Cortex of kidney (tissue), 1 donor: ENCODE data around the gene ANKRD44.
"Not testable (repeated sequence)": the region's sequence is repeated elsewhere in the genome, so short reads cannot be mapped to it uniquely, and the experiment has no call there.

Experiments used
- DNase-seq: peaks from one replicate; lab custom pipeline; 2025; lab: John Stamatoyannopoulos, UW

ANKRD44 gene

DNA sequence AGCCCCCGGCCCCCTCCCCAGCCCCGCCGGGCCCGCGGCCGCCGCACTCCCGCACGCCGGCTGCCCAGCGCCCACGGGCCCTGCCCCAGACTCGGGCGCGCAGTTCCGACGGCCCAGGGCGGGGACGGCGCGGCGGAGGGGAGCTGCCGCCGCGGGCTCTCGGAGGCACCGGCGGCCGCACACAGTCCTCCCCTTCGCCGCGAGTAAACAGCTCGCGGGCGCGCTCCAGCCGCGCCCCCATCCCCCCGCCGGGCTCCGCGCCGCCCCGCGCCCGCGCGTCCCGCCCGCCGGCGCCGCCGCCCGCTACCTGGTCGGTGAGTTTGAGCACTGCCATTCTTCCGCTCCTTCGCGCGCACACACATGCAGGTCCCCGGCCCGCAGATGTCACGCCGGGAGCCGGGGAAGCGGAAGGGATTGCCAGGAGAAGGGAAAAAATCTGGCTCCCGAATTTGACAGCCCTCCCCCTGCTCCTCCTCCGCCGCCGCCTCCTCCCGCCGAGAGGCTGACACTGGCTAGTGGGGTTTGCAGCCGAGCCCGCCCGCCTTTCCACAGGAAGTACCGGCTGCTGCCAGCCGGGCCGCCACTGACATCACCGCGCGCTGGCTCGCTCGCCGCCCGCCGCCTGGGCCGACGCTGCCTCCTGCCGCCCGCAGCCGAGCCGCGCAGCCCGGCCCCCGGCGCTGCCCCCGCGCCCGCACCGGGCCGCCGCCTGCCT lies at the start of gene ANKRD44:
Gene ANKRD44 (minus strand): TSS at position 510 of the 715 bp plus-strand sequence. CDS start 176 bp downstream, at position 334.
- DNase-seq, result peak; percentile 14

DNA sequence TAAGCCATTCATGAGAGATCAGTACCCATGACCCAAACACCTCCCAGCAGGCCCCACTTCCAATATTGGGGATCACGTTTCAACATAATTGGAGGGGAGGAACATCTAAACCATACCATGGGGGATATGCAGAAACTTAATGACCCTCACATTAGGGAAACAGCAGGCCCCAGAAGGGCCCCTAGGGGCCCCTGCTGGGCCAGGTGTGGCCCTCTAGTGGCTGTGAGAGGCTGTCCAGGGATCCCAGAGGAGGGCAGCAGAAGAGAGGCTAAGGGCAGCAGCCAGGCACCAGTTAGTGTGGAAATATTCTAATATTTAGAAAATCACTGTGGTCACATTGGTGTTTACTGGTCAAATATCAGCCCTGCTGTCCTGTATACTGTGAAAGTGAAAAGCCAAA lies 49.3 kb upstream of the ANKRD44 start:
- DNase-seq, result no peak

DNA sequence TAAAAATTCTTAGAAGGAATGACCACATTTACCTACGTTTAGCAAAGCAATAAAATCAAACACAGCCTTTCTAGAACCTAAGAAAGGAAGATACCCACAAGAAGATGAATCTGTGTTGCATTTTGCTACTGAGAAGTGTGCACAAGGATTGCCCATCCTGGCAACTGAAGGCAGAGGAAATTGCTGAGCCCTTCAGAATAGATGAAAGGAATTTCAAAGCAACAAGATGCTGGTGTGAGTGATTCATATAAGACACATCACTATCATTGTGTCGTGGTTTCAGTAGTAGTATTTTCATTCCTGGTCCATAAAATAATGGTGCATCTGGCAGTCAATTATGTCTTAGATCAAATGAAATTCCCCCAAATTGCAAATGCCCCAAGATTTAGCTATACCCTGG lies 48.4 kb upstream of the ANKRD44 start:
- DNase-seq, result no peak

DNA sequence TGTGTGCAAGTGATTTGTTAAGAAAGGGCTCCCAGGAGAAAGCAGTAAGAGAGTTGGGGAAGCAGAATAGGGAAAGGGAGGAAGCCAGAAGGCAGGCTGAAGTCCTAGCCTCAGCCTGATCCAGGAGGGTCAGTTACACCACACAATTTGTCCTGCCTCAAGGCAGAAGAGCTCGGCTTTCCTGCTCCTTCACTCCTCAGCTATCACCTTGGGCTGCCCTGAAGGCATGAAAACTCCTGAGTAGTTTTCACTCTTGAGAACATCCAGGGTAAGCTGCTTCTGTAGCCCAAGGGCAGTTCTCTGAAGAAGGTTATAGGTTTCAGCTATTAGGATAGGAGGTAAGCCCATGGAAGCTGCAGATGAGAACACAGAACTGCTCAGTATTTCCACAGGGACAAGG lies 47.4 kb upstream of the ANKRD44 start:
- DNase-seq, result no peak

DNA sequence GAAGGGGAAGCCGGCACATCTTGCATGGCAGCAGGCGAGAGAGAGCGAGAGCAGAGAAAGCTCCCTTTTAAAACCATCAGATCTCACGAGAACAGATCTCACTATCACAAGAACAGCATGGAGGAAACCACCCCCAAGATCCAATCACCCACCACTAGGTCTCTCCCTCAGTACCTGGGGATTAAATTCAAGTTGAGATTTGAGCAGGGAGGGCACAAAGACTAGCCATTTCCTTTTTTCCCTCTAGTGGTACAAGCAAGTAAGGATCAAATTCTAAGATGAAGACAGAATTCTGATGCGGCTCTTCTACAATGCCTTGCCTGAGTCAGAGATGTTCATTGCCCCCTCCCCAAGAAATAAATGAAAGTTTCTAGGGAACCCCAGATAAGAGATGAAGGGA lies 45.6 kb upstream of the ANKRD44 start:
- no peak for DNase-seq

DNA sequence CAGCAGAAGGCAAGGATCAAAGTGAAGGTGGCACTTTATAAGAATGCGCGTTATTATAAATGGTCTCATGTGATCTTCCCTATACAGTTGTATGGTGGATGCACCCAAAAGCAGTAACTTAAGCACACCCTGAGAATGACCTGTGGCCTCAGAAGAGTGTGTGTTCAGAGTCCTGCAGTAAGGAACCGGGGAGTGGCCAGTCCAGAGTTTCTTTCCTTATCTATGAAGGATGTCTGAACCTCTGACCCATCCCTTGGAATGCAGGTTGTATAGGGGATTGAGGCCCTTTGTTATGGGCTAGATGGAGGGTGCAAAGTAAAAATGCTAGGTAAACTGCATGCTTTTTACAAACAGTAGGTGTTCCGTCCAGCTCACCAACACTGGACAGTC lies 43.6 kb upstream of the ANKRD44 start:
- no peak for DNase-seq

DNA sequence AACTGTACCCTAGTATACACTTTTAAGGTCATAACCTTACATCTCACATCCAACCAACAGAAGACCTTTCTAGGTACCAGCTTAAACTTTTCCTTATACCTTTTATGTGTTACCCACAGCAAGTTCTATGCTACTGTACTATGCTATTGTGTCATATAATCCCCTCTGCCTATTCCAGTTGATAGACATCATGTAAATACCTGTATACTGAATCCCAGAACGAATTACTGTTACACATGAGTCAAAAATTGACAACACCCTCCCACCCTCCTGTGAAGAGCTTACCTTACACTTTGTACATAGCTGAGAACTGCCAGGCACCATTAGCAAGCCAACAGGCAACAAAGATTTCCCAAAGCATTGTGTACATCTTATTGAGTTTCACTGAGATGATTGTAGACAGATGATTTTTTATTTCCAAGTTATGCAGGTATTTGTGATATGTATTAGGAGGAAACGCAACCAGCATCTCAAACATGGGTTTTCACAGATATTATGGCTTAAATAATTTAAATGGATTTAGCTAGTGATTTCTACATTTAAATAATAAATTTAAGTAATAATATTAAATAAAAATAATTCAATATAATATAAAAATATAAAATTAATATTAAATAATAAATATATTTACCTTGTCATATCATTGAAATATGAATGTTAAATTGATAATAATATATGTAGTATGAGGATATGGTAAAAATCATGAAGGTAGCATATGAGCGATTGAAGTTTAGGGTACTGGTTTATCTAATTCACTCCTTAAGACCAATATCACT lies 43.0 kb upstream of the ANKRD44 start:
- DNase-seq, result no peak

DNA sequence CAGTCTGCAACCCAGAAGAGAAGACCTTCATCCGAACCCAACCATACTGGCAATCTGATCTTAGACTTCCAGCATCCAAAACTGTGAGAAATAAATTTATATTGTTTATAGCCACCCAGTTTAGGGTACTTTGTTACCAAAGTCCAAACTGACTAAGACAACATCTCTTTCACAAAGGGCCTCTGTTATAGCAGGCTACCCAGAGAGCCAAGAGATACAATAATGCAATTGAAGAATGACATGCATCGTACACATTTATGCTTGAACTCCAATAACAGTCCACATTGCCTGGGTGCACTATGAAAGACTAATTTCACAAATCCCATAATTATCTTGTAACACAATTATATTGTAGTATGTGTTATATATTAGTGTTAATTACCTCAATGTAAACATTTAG lies 39.1 kb upstream of the ANKRD44 start:
- no peak for DNase-seq

DNA sequence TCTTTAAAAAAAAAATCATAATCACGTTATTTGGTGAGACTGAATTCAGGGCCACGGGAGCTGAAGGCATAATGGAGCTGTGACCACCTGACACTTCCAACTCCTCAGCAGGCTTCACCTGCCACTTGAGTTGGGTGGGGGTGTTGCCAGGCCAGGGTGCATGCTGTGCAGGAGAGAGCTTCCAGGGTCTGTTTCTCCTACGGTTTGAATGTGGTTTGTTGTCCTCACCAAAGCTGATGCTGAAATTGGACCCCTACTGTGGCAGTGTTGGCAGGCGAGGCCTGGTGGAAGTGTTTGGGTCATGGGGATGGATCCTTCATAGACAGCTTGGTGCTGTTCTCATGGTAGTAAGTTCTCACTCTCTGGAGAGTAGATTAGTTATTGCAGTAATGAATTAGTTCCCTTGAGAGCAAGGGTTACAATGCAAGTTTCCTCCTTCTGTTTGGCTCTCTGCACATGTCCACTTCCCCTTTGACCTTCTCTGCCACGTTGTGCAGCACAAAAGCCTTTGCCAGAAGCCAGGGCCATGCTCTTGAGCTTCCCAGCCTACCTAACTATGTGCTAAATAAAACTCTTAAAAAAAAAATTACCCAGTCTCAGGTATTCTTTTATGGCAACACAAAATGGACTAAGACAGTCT lies 38.3 kb upstream of the ANKRD44 start:
- DNase-seq, result no peak

DNA sequence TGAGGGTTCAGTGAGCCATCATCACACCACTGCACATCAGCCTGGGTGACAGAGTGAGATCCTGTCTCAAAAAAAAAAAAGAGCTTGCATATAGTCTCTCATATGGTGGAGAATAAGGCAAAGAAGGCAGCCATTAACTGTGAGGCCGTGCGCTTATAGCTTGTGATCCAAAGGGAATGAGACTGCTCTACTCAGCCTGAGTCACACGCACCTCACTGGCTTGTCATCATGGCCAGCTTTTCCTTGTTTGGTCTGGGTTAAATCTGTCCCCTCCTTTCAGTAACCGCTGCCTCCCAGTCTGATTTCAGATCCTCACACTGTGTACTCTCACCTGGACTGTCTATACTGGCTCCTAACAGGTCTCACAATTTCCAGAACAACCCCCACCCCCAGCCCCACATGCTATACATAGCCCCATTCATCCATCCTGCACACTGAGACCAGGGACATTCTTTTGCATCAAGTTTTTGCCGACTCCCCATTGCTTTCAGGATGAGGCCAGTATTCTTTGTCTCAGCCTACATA lies 35.3 kb upstream of the ANKRD44 start:
- no peak for DNase-seq

DNA sequence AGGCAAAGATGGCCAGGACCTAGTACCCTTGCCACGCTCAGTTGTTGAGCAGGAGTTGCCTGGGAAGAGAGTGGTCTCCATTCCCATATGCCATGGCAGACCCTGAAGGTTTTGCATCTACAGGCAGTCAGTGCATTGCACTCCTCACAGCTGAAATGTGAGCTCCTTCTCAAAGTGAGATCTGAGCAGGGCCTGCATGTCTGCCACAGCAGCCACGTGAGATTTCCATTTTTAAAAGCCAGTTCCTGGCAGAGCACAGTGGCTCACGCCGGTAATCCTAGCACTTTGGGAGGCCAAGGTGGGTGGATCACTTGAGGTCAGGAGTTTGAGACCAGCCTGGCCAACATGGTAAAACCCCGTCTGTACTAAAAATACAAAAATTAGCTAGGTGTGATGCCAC lies 33.4 kb upstream of the ANKRD44 start:
- DNase-seq, result not testable (repeated sequence)

DNA sequence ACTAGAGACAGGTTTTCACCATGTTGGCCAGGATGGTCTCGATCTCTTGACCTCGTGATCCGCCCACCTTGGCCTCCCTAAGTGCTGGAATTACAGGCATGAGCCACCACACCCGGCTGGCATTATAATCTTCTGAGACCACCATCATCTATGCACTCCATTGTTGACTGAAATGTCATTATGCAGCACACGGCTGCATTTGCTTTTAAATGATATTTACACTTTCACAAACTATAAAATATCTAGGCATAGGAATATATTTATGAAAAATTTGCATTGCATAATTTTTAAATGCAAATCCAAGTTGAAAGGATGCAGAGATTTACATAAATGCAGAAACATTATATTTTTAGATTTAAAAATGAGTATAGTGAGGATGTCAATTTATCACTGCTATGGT lies 30.0 kb upstream of the ANKRD44 start:
- no peak for DNase-seq

DNA sequence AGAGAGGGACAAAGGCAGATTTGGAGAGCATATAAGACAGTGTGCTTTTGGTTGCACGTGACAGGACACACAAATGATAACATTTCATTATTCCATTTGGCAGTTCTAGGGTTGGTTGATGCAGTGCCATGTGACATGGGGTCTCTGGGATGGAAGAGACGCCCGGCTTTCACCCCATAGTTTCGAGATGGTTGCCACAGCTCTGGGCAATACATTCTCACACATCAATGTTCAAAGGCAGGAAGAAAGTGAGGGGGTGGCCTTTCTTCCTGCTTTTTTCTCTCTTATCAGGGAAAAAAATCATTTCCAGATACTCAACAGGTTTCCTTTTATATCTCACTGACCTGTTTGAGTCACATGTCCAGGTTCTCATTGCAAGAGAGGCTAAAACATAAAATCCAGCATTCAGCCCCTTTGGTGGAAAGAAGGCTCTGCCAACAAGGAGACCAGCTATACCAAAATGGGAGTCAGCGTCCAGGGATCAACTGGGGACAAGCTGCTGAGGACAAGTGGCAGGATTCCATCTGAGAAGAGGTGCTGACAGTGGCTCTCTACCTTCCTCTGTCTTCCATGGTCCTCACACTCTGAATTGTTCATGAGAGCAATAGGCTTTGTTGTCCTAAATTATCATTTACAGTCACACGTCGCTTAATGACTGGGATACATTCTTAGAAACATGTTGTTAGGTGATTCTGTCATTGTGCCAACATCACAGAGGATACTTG lies 29.1 kb upstream of the ANKRD44 start:
- DNase-seq, result no peak

DNA sequence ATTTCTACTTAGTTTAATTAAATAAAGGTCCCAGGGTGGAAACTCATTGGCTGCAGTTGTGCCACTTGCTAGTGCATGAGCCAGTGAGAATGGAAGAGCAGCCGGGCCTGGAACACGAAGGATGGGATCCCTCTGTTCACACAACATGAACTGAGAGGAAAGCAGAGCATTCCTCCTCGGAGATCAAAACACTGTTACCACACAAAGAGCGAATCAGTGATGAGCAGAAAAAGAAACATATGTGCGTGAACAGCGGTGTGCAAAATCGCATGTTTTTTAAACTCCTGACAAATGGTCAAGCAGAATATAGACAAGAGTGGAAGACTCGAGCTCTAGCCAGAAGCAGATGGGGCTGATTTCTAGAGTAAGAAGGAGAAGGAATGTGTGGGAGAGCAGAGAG lies 28.4 kb upstream of the ANKRD44 start:
- DNase-seq, result no peak

DNA sequence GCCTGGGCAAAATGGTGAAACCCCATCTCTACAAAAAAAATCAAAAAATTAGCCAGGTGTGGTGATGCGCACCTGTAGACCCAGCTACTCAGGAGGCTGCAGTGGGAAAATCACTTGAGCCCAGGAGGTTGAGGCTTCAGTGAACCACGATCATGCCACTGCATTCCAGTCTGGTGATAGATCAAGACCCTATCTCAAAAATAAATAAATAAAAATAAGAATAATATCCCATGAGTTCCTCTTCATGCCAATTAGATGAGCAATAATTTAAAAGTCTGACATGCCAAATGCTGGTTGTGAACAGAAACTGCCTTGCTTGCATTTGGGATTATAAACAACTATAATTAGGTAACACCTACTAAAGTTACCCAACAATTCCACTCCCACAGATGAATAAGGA lies 22.1 kb upstream of the ANKRD44 start:
- DNase-seq, result no peak

DNA sequence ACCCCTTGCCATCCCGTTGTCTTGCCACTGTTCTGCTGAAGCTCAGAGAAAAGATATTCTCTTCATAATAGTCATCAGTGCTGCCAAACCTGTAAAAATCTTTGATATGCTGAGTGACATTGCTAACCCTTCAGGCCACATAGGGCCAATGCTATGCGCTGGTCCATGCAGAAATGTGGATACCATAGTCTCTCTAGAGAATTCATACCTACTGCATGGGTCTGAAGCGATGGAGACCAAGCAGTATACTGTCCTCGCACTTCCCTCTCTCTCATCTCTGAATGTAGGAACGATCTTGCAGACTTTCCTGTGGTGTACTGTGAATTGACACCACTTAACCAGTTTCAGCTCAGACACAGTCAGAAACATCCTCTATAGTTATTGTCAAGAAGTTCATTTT lies 17.9 kb upstream of the ANKRD44 start:
- no peak for DNase-seq

DNA sequence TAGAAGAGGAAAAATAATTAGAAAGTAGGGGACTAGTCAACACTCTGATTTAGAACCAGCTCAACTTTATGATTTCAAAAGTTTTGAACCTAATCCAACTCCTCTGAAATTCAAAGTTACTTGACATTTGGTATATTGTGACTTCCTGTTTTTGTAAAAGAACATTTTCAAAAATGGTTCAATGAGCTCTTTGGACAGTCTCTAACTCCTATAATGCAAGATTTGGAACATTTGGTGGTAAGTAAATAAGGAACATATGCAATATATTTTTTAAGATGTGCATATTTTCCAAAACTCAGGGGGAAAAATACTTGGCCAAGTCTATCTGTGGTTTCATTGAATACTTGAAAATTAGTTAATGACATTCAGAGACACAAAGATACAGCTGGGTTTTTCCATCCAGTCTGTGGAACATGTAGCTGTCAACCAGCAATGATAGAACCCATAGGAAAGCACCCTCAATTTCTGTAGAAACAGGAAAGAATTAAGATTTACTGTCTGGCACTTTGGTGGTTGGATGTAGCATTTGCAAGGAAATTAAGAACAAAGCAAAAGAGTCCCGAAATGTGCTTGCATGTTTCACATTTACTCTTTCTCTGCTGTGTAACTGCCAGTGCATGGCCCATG lies 17.0 kb upstream of the ANKRD44 start:
- no peak for DNase-seq

DNA sequence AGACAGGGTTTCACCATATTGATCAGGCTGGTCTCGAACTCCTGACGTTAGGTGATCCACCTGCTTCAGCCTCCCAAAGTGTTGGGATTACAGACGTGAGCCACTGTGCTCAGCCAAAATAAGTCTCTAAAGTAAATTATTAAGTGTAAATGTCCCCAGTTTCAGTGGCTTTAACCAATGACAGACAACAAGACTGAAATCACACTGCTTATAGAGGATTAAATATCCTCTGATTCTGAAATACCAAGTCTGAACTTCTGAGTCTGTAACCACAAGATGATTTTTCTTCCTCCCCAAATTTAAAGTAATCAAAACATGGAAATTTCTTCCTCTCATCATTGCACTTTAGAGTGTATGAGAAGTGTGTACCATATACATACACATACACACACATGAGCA lies 16.5 kb upstream of the ANKRD44 start:
- no peak for DNase-seq

DNA sequence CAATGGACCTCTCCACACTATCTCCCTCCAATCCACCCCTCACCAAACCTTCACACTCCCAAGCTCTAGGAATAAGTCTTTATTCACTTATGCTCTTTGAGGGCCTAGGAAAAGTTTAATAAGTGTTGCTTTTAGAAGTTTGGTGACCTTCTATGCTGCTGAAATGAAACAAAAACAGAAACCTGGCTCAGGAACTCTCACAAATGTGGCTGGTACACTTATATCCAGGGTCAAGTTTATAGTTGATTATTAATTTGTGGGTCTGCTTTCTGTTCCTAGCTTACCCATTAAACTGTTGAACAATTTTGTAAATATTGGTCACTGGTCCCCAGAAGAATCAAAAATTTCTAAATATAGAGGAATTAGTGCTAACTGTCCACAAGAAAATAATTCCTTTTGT lies 14.2 kb upstream of the ANKRD44 start:
- no peak for DNase-seq

DNA sequence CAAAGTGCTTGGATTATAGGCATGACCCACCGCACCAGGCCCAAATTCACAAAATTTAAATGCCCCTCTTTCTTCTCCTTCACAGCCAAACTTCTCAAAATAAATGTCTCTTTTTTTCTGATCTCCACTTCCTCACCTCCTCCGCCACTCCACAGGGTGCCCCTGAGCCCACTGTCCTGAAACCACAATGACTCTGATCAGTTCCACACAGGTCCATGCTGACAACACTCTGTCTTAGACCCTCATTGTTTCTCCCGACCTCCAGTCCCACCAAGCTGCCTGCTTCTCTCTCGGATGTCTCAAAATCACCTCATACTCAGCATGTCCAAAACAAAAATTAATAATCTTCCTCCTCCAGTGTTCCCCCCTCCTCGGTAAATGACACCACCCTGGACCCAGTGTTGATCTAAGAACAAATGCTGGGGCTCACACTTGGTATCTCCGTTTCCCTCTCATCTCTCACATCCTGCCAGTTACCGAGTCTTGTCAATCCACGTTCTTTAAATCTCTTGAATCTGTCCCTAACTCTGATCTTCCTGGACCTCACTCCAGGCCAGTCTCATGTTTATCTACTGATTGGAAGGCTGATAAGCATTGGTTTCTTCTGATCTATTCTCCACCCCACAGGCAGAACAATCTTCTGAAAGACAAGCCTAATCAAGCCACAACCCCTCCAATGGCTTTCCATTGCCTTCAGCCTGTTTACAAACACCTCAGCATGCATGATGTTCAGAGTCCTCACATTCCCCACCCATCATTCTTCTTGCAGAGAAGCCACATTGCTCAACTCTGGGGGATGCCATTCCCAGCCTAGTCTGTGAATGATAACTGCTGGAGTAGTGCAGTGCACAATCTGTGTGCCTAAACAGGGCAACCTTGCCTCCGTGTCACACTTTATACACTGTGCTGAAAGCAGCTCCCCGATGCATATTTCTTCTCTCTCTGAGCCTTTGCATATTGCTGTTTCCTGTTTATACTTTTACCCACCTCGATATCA lies 12.4 kb upstream of the ANKRD44 start:
- DNase-seq, result no peak

DNA sequence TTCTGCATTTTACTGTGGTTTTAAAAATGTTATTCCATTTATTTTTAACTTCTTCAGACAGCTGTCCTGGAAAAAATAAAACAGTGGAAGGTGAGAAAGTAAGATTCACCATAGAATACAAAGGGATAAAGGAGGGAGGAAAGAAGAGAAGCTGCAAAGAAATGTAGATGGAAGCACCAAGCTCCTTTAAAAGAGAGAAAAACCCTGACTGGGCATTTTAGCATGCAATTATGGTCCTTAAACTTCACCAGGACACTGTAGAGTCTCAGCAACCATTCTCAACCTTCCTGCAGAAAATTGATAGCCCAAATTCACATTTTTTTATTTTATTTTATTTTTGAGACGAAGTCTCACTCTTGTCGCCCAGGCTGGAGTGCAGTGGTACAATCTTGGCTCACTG lies 11.6 kb upstream of the ANKRD44 start:
- no peak for DNase-seq
